Type B pancreatic cell (in vitro differentiated cells): ENCODE measurements around the gene IBA57. TPM values are rescaled to one million over a fixed set of nuclear protein-coding genes. Genes with fewer than 3 reads are reported as not detected.
"Not testable (repeated sequence)": the region's sequence is repeated elsewhere in the genome, so short reads cannot be mapped to it uniquely, and the experiment has no call there.

ENCODE experiments used
- DNase-seq: peaks from one replicate; pipeline ENCODE4 v3.0.0; 2021; ENCODE audit warnings: mixed read lengths; ENCODE audit not compliant: unreplicated experiment; ENCODE audit errors: extremely low spot score
- H3K27ac Mint-ChIP-seq: 2 replicates; pipeline ENCODE4 v1.8.0; 2021; ENCODE audit warnings: mild to moderate bottlenecking, mixed read lengths
- H3K27me3 Mint-ChIP-seq: 2 replicates; pipeline ENCODE4 v1.8.0; 2021; ENCODE audit warnings: mixed read lengths
- H3K36me3 Mint-ChIP-seq: 2 replicates; pipeline ENCODE4 v1.8.0; 2021; ENCODE audit warnings: mixed read lengths
- H3K4me1 Mint-ChIP-seq: one replicate; pipeline ENCODE4 v1.8.0; 2021; ENCODE audit warnings: mixed read lengths; ENCODE audit not compliant: unreplicated experiment
- H3K4me3 Mint-ChIP-seq: 2 replicates; pipeline ENCODE4 v1.8.0; 2021; ENCODE audit warnings: mild to moderate bottlenecking, mixed read lengths
- H3K9me3 Mint-ChIP-seq: 2 replicates; pipeline ENCODE4 v1.8.0; 2021; ENCODE audit warnings: mixed read lengths
- CTCF ChIP-seq: fragments of 200-600 bp; sonication (generic); conservative IDR thresholded peaks from 2 replicates; pipeline ENCODE4 v1.5.0; 2021; ENCODE audit warnings: antibody characterized with exemption, mild to moderate bottlenecking
- total RNA-seq: library from RNA; stranded (reverse); gene quantifications from 2 replicates; pipeline ENCODE4 v1.2.1, GENCODE V29; 2021; ENCODE audit warnings: low replicate concordance

The IBA57 gene
- total RNA-seq, 1 donor from 2014 or later: 9.5 TPM

- Mint-ChIP-seq H3K4me1 (peaks cover 4% of the 10 kb centered on the region), H3K27me3 (no peaks in the 10 kb centered on the region), H3K36me3 (peaks cover 21% of the 10 kb centered on the region), H3K4me3 (no peak overlapping the region), H3K27ac (no peak overlapping the region), H3K9me3 (no peaks in the 10 kb centered on the region)
- no peak for TF ChIP-seq CTCF
- peak; percentile 60 for DNase-seq
Observed at GRCh38 chr1:228219962-228220780, 54.6 kb downstream of the IBA57 start.

GRCh38 chr1:228221097-228221496 lies 55.5 kb downstream of the IBA57 start:
- H3K9me3 Mint-ChIP-seq, H3K4me1 Mint-ChIP-seq, H3K27ac Mint-ChIP-seq, H3K27me3 Mint-ChIP-seq, DNase-seq, H3K4me3 Mint-ChIP-seq: not testable (repeated sequence)
- peaks cover 24% of the 10 kb centered on the region for H3K36me3 Mint-ChIP-seq

GRCh38 chr1:228222548-228222947 lies 56.9 kb downstream of the IBA57 start:
- Mint-ChIP-seq H3K27ac (no peak overlapping the region), H3K36me3 (peaks cover 24% of the 10 kb centered on the region)
- peak; percentile 29 for DNase-seq

GRCh38 chr1:228224198-228225164 lies 58.9 kb downstream of the IBA57 start:
- Mint-ChIP-seq H3K27ac (no peak overlapping the region), H3K4me3 (no peak overlapping the region), H3K36me3 (peaks cover 26% of the 10 kb centered on the region), H3K27me3 (no peaks in the 10 kb centered on the region), H3K9me3 (no peaks in the 10 kb centered on the region), H3K4me1 (no peaks in the 10 kb centered on the region)
- DNase-seq: peak; percentile 45
- no peak for TF ChIP-seq CTCF

More at GRCh38 chr1:228222548-228222947, 56.9 kb downstream of the IBA57 start:
- H3K4me1 Mint-ChIP-seq: peaks cover 4% of the 10 kb centered on the region
- H3K4me3 Mint-ChIP-seq: no peak overlapping the region
- no peak for TF ChIP-seq CTCF
- H3K27me3 Mint-ChIP-seq: no peaks in the 10 kb centered on the region
- H3K9me3 Mint-ChIP-seq: no peaks in the 10 kb centered on the region

- peaks cover 32% of the 10 kb centered on the region for H3K36me3 Mint-ChIP-seq
- H3K27me3 Mint-ChIP-seq: no peaks in the 10 kb centered on the region
- no peak for DNase-seq
- H3K27ac Mint-ChIP-seq: no peak overlapping the region
- H3K9me3 Mint-ChIP-seq: no peaks in the 10 kb centered on the region
- H3K4me1 Mint-ChIP-seq: no peaks in the 10 kb centered on the region
- no peak for TF ChIP-seq CTCF
- H3K4me3 Mint-ChIP-seq: no peak overlapping the region
Observed at GRCh38 chr1:228225165-228225710, 59.6 kb downstream of the IBA57 start.
